Smooth muscle cell of the coronary artery (primary cell): ENCODE data around the gene CALML4. TPM values are rescaled to one million over a fixed set of nuclear protein-coding genes. Genes with fewer than 3 reads are reported as not detected.

Experiments
- total RNA-seq: library from RNA; depleted of rRNA; stranded (reverse); fragments of >200 nt; gene quantifications from 2 replicates; pipeline ENCODE4 v1.2.3, GENCODE V29; 2014; ENCODE audit warnings: low replicate concordance

CALML4 gene, protein sequence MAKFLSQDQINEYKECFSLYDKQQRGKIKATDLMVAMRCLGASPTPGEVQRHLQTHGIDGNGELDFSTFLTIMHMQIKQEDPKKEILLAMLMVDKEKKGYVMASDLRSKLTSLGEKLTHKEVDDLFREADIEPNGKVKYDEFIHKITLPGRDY
- 0.90 and 2.0 TPM in 2 replicates for total RNA-seq

DNA sequence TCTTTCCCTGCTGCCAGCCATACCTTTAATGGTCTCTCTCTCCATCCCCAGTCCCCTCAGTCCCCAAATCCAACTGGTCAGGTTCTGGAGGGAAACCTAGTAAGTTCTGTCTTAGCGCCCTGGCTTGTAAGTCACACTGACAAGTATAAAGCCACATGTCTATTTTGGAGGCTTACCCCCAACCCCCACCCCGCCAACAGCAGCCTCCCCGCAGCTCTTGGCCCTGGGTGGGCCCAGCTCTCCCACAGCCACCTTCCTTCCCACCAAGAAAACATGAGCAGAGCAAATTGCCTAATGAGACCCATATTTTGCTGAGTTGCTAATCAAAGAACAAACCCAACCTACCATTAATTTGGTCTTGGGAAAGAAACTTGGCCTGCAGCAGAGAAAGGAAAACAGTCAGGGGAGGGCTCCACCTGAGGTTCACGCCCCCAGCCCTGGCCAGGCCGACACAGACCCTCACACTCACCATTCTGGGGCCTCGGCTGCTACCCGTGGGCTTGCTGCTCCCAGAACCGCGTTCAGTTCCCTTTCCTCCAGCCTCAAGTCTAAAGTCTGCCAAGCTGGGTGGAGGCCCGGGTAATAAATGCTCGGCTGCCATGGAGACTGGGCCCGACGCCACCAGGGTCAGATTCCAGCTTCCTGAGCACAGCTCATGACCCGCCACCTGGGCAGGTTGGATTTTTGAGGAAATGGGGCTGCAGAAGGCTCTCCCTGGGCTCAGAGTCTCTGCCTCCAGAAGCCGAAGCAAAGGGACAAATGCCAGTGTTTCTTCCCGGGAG lies at the start of gene CALML4:
TSS of gene CALML4 (minus strand) at position 557 of the 782 bp plus-strand sequence. CDS start at position 472, 85 bp downstream.

DNA sequence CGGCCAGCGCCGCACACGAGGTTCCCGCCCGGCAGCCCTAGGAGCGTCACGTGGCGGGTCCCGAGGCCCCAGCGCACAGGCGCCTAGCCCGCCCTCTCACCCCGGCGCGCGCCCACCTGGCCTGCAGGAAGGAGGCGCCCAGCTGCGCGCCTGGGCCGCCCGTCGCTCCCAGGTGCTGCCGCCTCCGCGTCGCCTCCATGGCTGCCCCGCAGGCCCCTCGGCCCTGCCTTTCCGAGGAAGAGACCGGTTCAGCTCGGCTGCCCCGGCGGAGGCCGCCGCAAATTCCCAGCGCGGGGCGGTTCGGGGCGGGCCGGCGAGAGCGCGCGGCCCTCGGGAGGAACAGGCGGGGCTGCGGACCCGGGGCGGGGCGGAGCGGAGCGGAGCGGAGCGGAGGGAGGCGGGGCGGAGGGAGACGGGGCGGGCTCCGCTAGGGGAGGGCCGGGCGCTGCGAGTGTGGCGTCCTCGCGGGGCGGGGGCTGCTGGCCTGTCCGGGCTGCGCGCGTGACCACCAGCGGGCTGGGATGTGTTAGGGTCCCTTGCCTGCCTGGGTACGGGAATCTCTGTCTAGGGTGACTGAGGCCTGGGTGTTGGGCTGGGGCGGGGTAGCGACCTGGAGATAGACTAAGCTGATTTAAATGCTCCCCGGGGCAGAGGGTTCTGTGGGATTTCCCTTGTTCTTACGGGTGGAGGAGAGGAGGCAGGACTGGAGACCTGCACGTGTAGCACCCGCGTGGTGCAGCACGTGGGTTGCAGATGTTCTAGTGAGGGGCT lies 24.4 kb upstream of the CALML4 start, which contains the start of gene CLN6:
TSS of gene CLN6 (minus strand) at position 343 of the 771 bp plus-strand sequence. CDS start at position 199, 144 bp downstream.

Other genes with a start within 250 kb of the CALML4 start
- 2.6 and 6.3 TPM in 2 replicates for gene PIAS1, start 151.0 kb downstream of the CALML4 start, total RNA-seq
- 6.8 and 8.9 TPM in 2 replicates for gene CLN6, start 24.4 kb upstream of the CALML4 start, total RNA-seq
- 35.0 and 106 TPM in 2 replicates for gene FEM1B, start 72.4 kb upstream of the CALML4 start, total RNA-seq
- gene ITGA11, start 226.8 kb upstream of the CALML4 start, total RNA-seq: 26.3 and 65.5 TPM in 2 replicates